OCI-LY3 (cell line): Measurements from ENCODE around the gene BAIAP2L1.

Experiments used
- EZH2phosphoT487 ChIP-seq: fragments of 200-600 bp; shearing (Covaris generic); IDR thresholded peaks from 2 replicates; pipeline ENCODE4 v1.6.1; 2018; ENCODE audit warnings: antibody characterized with exemption, mixed run types, low read depth
- TF ChIP-seq, protein P1 (sequence below): fragments of 200-600, 300-600 bp; sonication (generic); IDR thresholded peaks from 2 replicates; pipeline ENCODE4 v1.5.1; 2014; ENCODE audit warnings: antibody characterized with exemption, low read length, low read depth

GRCh38 chr7:98249106-98249505 lies 151.8 kb downstream of the BAIAP2L1 start:
- TF ChIP-seq, protein P1, sequence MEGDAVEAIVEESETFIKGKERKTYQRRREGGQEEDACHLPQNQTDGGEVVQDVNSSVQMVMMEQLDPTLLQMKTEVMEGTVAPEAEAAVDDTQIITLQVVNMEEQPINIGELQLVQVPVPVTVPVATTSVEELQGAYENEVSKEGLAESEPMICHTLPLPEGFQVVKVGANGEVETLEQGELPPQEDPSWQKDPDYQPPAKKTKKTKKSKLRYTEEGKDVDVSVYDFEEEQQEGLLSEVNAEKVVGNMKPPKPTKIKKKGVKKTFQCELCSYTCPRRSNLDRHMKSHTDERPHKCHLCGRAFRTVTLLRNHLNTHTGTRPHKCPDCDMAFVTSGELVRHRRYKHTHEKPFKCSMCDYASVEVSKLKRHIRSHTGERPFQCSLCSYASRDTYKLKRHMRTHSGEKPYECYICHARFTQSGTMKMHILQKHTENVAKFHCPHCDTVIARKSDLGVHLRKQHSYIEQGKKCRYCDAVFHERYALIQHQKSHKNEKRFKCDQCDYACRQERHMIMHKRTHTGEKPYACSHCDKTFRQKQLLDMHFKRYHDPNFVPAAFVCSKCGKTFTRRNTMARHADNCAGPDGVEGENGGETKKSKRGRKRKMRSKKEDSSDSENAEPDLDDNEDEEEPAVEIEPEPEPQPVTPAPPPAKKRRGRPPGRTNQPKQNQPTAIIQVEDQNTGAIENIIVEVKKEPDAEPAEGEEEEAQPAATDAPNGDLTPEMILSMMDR, result no peak
- no peak for TF ChIP-seq EZH2phosphoT487
